Fibroblast of lung (primary cell): ENCODE data around the gene CSRNP3. TPM values are rescaled to one million over a fixed set of nuclear protein-coding genes. Genes with fewer than 3 reads are reported as not detected.

ENCODE experiments used
- DNase-seq, 2 donors: peaks; one replicate each; pipeline versions ENCODE4 v3.0.0 to v3.0.0-alpha.2; 2010; ENCODE audit warnings: low read depth in 2 of 2
- H2AFZ ChIP-seq: 2 replicates; pipeline ENCODE4 v1.5.1; 2012; ENCODE audit warnings: low read length, control low read depth, inconsistent platforms
- H3K27ac ChIP-seq: 2 replicates; pipeline ENCODE4 v1.5.1; 2011; ENCODE audit warnings: low read length, control low read depth; ENCODE audit not compliant: insufficient read depth
- H3K27me3 ChIP-seq: 2 replicates; pipeline ENCODE4 v1.5.1; 2011; ENCODE audit warnings: mild to moderate bottlenecking, low read length; ENCODE audit not compliant: control insufficient read depth, insufficient read depth
- H3K36me3 ChIP-seq: 2 replicates; pipeline ENCODE4 v1.5.1; 2011; ENCODE audit warnings: low read length; ENCODE audit not compliant: control insufficient read depth, insufficient read depth
- H3K4me1 ChIP-seq: 2 replicates; pipeline ENCODE4 v1.5.1; 2011; ENCODE audit warnings: low read length; ENCODE audit not compliant: control insufficient read depth, insufficient read depth; ENCODE audit errors: extremely low read depth
- H3K4me2 ChIP-seq: 2 replicates; pipeline ENCODE4 v1.5.1; 2011; ENCODE audit warnings: low read length, control low read depth; ENCODE audit not compliant: insufficient read depth; ENCODE audit errors: extremely low read depth
- H3K4me3 ChIP-seq, 4 experiments: fragments of 200-600 bp in 1 of 4; sonication (generic) in 1 of 4; replicated peaks in 1 of 4; 2 replicates each; pipeline ENCODE4 v1.5.1; 2011 to 2016; ENCODE audit warnings: low read length in 4 of 4, low read depth in 3 of 4, mild to moderate bottlenecking in 3 of 4, control low read depth in 2 of 4, inconsistent platforms in 1 of 4, mixed read lengths in 1 of 4; ENCODE audit not compliant: insufficient read depth in 1 of 4; ENCODE audit errors: control extremely low read depth in 1 of 4
- H3K79me2 ChIP-seq: 2 replicates; pipeline ENCODE4 v1.5.1; 2012; ENCODE audit warnings: mild to moderate bottlenecking, low read length, inconsistent platforms; ENCODE audit not compliant: control insufficient read depth, insufficient read depth
- H3K9ac ChIP-seq: 2 replicates; pipeline ENCODE4 v1.5.1; 2011; ENCODE audit warnings: mild to moderate bottlenecking, low read length, control low read depth; ENCODE audit not compliant: insufficient read depth
- H3K9me3 ChIP-seq: 2 replicates; pipeline ENCODE4 v1.5.1; 2012; ENCODE audit warnings: low read depth, low read length; ENCODE audit not compliant: control insufficient read depth, insufficient read depth
- H4K20me1 ChIP-seq: 2 replicates; pipeline ENCODE4 v1.5.1; 2011; ENCODE audit warnings: low read length; ENCODE audit not compliant: control insufficient read depth, insufficient read depth; ENCODE audit errors: extremely low read depth
- CTCF ChIP-seq, 2 donors: IDR thresholded peaks in 1 of 2; conservative IDR thresholded peaks in 1 of 2; 1 replicate in 1 of 2; 2 replicates in 1 of 2; pipeline ENCODE4 v1.5.1; 2011 to 2012; ENCODE audit warnings: low read length in 2 of 2, control low read depth in 1 of 2, inconsistent platforms in 1 of 2, low read depth in 1 of 2, mild to moderate bottlenecking in 1 of 2
- EZH2 ChIP-seq: IDR thresholded peaks from 2 replicates; pipeline ENCODE4 v1.5.1; 2012; ENCODE audit warnings: low read length, control low read depth, mild to moderate bottlenecking; ENCODE audit errors: missing control alignments
- polyA plus RNA-seq, 2 donors: library from polyadenylated mRNA; depleted of rRNA in 1 of 2; stranded (reverse) in 1 of 2; unstranded in 1 of 2; fragments of >200 nt; gene quantifications; 2 replicates each; pipeline ENCODE4 v1.2.1, GENCODE V29; 2011 to 2012; ENCODE audit warnings: missing spikeins in 1 of 2
- total RNA-seq: library from RNA; depleted of rRNA; stranded (reverse); fragments of >200 nt; gene quantifications from 2 replicates; pipeline ENCODE4 v1.2.1, GENCODE V29; 2014

Gene CSRNP3
- total and polyA plus RNA-seq, 2 donors (not counting 1 experiment from before 2014, with no cell fraction given) = 0.66 to 1.1 TPM

- no peaks in the 10 kb centered on the region for H3K36me3 ChIP-seq
- H2AFZ ChIP-seq = no peak overlapping the region
- no peaks in the 10 kb centered on the region for H3K27me3 ChIP-seq
- no peak overlapping the region for H3K9ac ChIP-seq
- H4K20me1 ChIP-seq = no peaks in the 10 kb centered on the region
- no peak overlapping the region for H3K27ac ChIP-seq
- TF ChIP-seq CTCF (conservative IDR thresholded peaks at IDR 0.05 in 1 of 2, IDR thresholded peaks at IDR 0.05 in 1 of 2; ENCODE audit: low read depth in 1 of 2, low read length in 2 of 2) (no peak), EZH2 (no peak)
- no peaks in the 10 kb centered on the region for H3K9me3 ChIP-seq
- peak in 1 of 2 donors; percentile 69 for DNase-seq
- H3K79me2 ChIP-seq = no peaks in the 10 kb centered on the region
- H3K4me3 ChIP-seq = no peak overlapping the region
- H3K4me2 ChIP-seq = no peak overlapping the region
- no peaks in the 10 kb centered on the region for H3K4me1 ChIP-seq
Measured at GRCh38 chr2:165687426-165688002, 218.0 kb downstream of the CSRNP3 start.

GRCh38 chr2:165691615-165692014, 222.1 kb downstream of the CSRNP3 start:
- Histone ChIP-seq H3K79me2 (no peaks in the 10 kb centered on the region), H3K4me3 (no peak overlapping the region), H3K9me3 (no peaks in the 10 kb centered on the region), H4K20me1 (no peaks in the 10 kb centered on the region), H3K27ac (no peak overlapping the region), H3K4me1 (no peaks in the 10 kb centered on the region), H3K9ac (no peak overlapping the region), H3K27me3 (no peaks in the 10 kb centered on the region), H3K36me3 (no peaks in the 10 kb centered on the region), H2AFZ (no peak overlapping the region), H3K4me2 (no peak overlapping the region)
- DNase-seq = peak; percentile 8 to 74
- TF ChIP-seq CTCF (conservative IDR thresholded peaks at IDR 0.05 in 1 of 2, IDR thresholded peaks at IDR 0.05 in 1 of 2; ENCODE audit: low read depth in 1 of 2, low read length in 2 of 2) (no peak), EZH2 (no peak)

- TF ChIP-seq EZH2 = no peak
- no peak for TF ChIP-seq CTCF (conservative IDR thresholded peaks at IDR 0.05 in 1 of 2, IDR thresholded peaks at IDR 0.05 in 1 of 2; ENCODE audit: low read depth in 1 of 2, low read length in 2 of 2)
- Histone ChIP-seq H4K20me1 (no peaks in the 10 kb centered on the region), H3K36me3 (no peaks in the 10 kb centered on the region)
Measured at GRCh38 chr2:165692906-165693305, 223.4 kb downstream of the CSRNP3 start.

More at GRCh38 chr2:165692906-165693305, 223.4 kb downstream of the CSRNP3 start:
- Histone ChIP-seq H3K4me1 (no peaks in the 10 kb centered on the region), H3K9me3 (no peaks in the 10 kb centered on the region), H3K4me3 (no peak overlapping the region), H3K4me2 (no peak overlapping the region), H3K27me3 (no peaks in the 10 kb centered on the region), H2AFZ (no peak overlapping the region), H3K9ac (no peak overlapping the region), H3K79me2 (no peaks in the 10 kb centered on the region), H3K27ac (no peak overlapping the region)
- DNase-seq = no peak
